GM21381 (cell line): ENCODE data around the gene FOXR1.
"Not testable (repeated sequence)": the region's sequence is repeated elsewhere in the genome, so short reads cannot be mapped to it uniquely, and the experiment has no call there.

Experiments used
- ATAC-seq: cut with Tn5 transposase; IDR thresholded peaks from one replicate; pipeline ENCODE4 v1.9.1; 2021; ENCODE audit warnings: mild to moderate bottlenecking, moderate library complexity; ENCODE audit not compliant: unreplicated experiment

FOXR1 gene

DNA sequence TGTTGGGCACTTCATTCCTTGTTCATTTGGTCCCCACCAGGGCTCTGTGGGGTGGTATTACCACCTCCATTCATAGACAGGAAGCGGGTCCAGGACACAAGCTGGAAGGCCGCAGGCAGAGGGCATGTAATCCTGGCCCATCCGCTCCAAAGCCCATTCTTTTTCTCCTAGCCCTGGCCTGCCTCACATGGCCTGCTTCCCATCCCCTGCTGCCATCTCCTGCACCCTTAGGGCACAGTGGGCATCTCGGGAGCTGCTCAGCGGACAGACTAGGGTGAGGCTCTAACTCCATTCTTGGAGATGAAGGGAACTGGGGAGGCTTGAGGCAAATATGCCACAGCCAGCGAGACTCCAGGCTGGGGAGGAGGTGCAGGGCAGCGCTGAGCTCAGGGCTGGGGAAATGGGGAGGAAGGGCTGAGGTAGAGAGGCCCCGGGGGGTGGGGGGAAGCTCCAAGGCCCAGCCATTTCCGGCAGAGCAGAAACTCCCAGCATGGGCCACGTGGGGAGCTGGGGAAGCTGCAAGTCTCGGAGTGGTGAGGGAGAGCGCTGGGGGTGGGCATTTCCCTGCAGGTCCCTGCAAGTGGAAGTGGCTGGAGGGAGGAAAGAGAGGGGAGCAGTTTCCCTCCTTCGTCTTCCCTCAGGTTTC is 31.5 kb upstream of the FOXR1 start:
- no peak for ATAC-seq

DNA sequence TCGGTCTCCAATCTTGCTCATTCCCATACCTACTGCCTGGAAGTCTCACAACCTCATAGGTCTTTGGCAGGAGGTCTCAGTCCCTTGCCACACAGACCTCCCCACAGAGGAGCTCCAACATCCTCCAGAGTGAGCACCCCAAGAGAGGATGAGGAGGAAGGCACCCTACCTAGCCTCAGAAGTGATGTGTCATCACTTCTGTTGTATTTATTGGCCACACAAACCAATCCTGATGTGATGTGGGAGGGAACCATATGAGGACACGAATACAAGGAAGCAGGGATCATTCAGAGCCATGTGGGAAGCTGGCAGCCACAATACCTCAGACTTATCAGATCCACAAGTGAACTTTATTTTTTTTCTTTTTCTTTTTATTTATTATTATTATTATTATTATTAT is 24.5 kb upstream of the FOXR1 start:
- ATAC-seq, result no peak

DNA sequence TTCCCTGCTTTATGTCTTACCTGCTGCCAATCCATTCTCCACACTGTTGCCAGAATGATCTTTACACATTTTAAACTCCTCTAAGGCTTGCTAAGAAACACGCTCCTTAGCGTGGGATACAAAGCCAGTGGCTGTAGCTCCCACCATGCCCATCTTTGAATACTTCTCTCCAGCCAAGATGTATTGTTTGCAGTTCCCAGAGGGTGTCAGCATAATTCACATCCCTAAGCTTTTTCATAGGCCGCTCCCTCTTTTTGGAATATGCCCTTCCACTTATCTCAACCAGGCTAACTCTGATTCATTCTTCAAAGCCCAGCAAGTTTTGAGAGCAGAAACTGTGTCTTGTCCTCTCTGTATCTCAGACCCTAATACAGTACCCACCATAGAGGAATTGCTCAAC is 23.6 kb upstream of the FOXR1 start:
- no peak for ATAC-seq

- no peak for ATAC-seq
Observed at GRCh38 chr11:118953265-118953664, 18.3 kb upstream of the FOXR1 start.

- ATAC-seq, result not testable (repeated sequence)
Observed at GRCh38 chr11:118953976-118954375, 17.6 kb upstream of the FOXR1 start.

- peak; percentile 72 for ATAC-seq
Observed at GRCh38 chr11:118956094-118956846, 15.3 kb upstream of the FOXR1 start, which contains the start of gene UPK2. TSS of gene UPK2 (plus strand) at chr11:118956298. CDS start at chr11:118956351, 53 bp downstream.

- ATAC-seq, result no peak
Observed at GRCh38 chr11:118956847-118957469, 14.6 kb upstream of the FOXR1 start.

DNA sequence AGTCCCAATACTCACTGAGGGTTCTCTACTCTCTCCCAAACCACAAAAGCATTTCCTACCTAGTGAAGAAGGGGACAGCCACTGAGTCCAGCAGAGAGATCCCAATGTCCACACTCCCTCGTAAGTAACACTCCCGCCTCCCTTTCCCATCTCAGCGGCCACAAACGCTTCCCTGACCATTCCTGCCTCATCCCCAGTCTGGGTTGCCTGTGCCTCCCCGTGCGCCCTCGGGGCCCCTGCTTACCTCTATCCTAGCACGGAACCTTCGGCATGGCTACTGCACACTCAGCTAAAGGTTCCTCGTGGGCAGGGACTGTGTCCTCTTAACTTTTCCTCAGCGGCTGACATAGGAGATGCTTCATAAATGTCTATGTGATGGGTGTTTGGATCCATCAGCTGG is 14.0 kb upstream of the FOXR1 start:
- no peak for ATAC-seq

GRCh38 chr11:118957968-118958367 is 13.6 kb upstream of the FOXR1 start:
- no peak for ATAC-seq

DNA sequence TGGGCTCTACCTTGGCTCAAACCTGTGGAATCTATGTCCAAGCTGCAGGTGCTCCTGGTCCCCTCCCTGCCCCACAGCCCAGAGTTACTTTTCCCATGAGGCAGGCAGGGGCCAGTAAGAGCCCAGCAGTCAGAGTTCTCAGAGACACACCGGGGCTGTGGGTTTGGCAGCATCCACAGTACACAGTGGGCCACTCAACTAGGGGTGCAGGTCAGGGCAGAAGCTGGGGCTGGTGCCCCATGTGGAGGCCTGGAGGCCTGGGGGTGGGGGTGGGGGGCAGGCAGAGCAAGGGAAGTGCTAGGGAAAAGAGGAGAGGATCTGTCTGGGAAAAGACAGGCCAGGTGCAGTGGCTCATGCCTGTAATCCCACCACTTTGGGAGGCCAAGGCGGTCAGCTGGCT is 13.0 kb upstream of the FOXR1 start:
- no peak for ATAC-seq

DNA sequence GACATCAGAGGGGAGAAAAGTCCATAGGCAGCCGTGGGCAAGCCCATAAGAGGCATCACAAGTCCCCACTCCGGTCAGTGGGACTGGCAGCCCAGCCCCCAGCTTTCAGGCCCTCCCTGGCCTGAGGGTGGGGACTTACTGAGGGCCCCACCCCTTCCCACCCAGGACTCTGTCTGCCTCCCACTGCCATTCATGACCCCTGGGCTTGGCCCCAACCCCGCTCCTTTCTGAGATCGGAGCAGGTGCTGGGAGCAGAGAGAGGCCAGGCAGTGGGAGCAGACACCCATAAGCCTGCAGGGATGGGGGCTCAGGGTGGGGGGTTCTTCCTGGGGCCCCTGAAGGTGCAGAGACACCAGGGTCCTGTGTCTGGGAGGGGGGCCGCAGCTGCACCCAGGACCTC is 10.4 kb upstream of the FOXR1 start:
- ATAC-seq, result no peak

- no peak for ATAC-seq
Observed at GRCh38 chr11:118961591-118961990, 10.0 kb upstream of the FOXR1 start.

GRCh38 chr11:118969508-118969907 is 2.1 kb upstream of the FOXR1 start:
- not testable (repeated sequence) for ATAC-seq

GRCh38 chr11:118973985-118974384 is 2.4 kb downstream of the FOXR1 start:
- no peak for ATAC-seq

DNA sequence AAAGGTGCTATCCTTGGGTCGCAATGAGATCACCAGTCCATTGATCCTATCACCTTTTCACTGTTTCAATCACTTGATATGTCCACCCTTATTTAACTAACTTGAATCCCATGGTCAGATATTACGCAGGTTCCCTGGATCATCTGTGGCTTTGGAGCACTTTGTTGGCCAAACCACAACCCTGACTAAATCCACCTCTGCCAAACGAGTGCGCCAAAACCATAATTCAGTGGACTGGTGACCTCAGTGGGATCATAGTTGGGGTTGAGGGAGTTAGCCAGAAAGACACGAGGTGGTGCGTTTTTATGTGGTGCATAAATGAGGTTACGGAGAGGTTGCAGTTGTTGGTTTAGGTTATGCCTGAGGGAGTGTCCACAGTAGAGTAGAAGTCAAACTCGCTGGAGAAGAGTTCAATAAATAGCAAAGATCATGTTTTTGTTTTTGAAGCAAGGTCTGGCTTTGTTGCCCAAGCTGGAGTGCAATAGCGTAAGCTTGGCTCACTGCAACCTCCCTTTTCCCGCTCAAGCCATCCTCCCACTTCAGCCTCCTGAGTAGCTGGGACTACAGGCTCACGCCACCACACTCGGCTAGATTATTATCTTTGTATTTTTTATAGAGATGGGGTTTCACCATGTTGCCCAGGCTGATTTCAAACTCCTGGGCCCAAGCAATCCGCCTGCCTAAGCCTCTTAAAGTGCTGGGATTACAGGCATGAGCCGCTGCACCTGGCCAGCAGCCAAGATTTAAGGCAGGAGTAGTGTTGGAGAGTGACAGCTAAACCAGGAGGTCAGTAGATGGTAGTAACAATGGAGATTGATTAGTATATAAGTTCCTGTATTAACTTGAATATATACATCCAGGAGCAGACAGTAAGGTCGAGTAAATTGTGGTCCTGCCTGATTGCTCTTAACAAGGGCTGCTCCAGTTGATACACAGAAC is 4.5 kb downstream of the FOXR1 start:
- no peak for ATAC-seq

DNA sequence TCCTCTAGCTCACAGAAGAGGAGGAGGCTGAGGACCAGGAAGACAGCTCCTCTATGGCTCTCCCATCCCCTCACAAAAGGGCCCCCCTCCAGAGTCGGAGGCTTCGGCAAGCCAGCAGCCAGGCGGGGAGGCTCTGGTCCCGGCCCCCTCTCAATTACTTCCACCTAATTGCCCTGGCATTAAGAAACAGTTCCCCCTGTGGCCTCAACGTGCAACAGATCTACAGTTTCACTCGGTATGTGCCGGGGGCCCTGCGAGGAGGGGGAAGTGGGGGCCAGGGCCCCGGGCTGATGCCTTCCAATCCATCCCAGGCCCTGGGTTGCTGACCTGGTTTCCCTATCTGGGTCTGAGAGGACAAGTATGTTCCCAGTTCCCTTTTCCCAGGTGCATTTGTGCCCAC is 7.9 kb downstream of the FOXR1 start:
- no peak for ATAC-seq

GRCh38 chr11:118980191-118980881 is 8.8 kb downstream of the FOXR1 start:
- ATAC-seq, result no peak

DNA sequence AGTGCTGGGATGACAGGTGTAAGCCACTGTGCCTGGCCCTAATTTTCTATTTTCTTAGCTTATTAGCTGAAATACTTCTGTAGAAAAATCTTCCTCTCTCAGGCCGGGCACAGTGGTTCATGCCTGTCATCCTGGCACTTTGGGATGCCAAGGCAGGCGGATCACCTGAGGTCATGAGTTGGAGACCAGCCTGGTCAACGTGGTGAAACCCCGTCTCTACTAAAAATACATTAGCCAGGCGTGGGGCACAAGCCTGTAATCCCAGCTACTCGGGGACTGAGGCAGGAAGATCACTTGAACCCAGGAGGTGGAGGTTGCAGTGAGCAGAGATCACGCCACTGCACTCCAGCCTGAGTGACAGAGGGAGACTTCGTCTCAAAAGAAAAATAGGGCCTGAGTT is 12.8 kb downstream of the FOXR1 start:
- not testable (repeated sequence) for ATAC-seq

DNA sequence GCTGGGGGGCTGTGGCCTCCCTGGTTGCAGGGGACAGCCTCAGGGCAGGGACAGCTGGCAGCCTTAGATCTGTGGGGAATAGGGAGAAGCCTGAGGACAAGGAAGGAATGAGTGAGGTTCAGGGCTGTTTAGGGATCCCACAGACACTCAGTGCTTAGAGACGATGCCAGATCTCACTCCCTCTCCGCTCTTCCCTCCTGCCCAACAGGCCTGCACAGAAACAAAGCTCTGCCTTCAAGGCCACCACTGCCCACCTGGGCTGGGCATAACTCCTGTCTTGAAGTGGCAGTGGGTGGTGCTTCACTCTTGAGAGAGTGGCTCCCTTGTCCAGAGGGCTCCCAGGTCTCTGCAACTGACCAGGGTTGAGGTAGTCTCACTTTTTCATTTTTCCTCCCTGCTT is 13.3 kb downstream of the FOXR1 start:
- ATAC-seq, result no peak

GRCh38 chr11:118988280-118988679 is 16.7 kb downstream of the FOXR1 start:
- ATAC-seq, result no peak
